ENCODE measurements around the gene EPHB6.

The EPHB6 gene

GRCh38 chr7:142854372-142855113, at the start of gene EPHB6:
Gene EPHB6 (plus strand): TSS chr7:142855076. CDS start chr7:142863228, 8,152 bp downstream.
- DNase-seq (ENCODE audit: low read depth in 2 of 2): peak; percentile 28 to 57

GRCh38 chr7:142805350-142806021, 49.4 kb upstream of the EPHB6 start:
- DNase-seq (ENCODE audit: low read depth in 2 of 2): no peak

- DNase-seq (ENCODE audit: low read depth in 2 of 2): no peak
Observed at GRCh38 chr7:142806022-142806356, 48.9 kb upstream of the EPHB6 start.

GRCh38 chr7:142806957-142807356, 47.9 kb upstream of the EPHB6 start:
- DNase-seq (ENCODE audit: low read depth in 2 of 2): no peak

- DNase-seq (ENCODE audit: low read depth in 2 of 2): no peak
Observed at GRCh38 chr7:142807855-142808460, 46.9 kb upstream of the EPHB6 start.

- DNase-seq (ENCODE audit: low read depth in 2 of 2): no peak
Observed at GRCh38 chr7:142808461-142808801, 46.4 kb upstream of the EPHB6 start.

- peak; percentile 89 to 92 for DNase-seq (ENCODE audit: low read depth in 2 of 2)
Observed at GRCh38 chr7:142808802-142809583, 45.9 kb upstream of the EPHB6 start.

GRCh38 chr7:142809671-142810070, 45.2 kb upstream of the EPHB6 start:
- no peak for DNase-seq (ENCODE audit: low read depth in 2 of 2)

- DNase-seq (ENCODE audit: low read depth in 2 of 2): no peak
Observed at GRCh38 chr7:142811154-142811737, 43.6 kb upstream of the EPHB6 start.

- DNase-seq (ENCODE audit: low read depth in 2 of 2): no peak
Observed at GRCh38 chr7:142812437-142813215, 42.2 kb upstream of the EPHB6 start.

- no peak for DNase-seq (ENCODE audit: low read depth in 2 of 2)
Observed at GRCh38 chr7:142813226-142813625, 41.6 kb upstream of the EPHB6 start.

- DNase-seq (ENCODE audit: low read depth in 2 of 2): no peak
Observed at GRCh38 chr7:142813699-142814098, 41.2 kb upstream of the EPHB6 start.

- no peak for DNase-seq (ENCODE audit: low read depth in 2 of 2)
Observed at GRCh38 chr7:142814451-142814850, 40.4 kb upstream of the EPHB6 start.

- no peak for DNase-seq (ENCODE audit: low read depth in 2 of 2)
Observed at GRCh38 chr7:142815134-142815533, 39.7 kb upstream of the EPHB6 start.

- DNase-seq (ENCODE audit: low read depth in 2 of 2): no peak
Observed at GRCh38 chr7:142817506-142817905, 37.4 kb upstream of the EPHB6 start.

- no peak for DNase-seq (ENCODE audit: low read depth in 2 of 2)
Observed at GRCh38 chr7:142819530-142819929, 35.3 kb upstream of the EPHB6 start.

- DNase-seq (ENCODE audit: low read depth in 2 of 2): no peak
Observed at GRCh38 chr7:142822714-142823113, 32.2 kb upstream of the EPHB6 start.

GRCh38 chr7:142827951-142828500, 26.9 kb upstream of the EPHB6 start:
- DNase-seq (ENCODE audit: low read depth in 2 of 2): no peak

- DNase-seq (ENCODE audit: low read depth in 2 of 2): no peak
Observed at GRCh38 chr7:142832417-142832816, 22.5 kb upstream of the EPHB6 start.

- no peak for DNase-seq (ENCODE audit: low read depth in 2 of 2)
Observed at GRCh38 chr7:142833174-142834048, 21.5 kb upstream of the EPHB6 start.
